LNCaP clone FGC (cell line): Measurements from ENCODE around the gene SIK3.

Experiments used
- DNase-seq: peaks from one replicate; pipeline ENCODE4 v3.0.0-alpha.2; 2011; ENCODE audit warnings: low read depth
- H3K4me3 ChIP-seq: 2 replicates; pipeline ENCODE4 v1.5.1; 2011; ENCODE audit warnings: mild to moderate bottlenecking, low read depth, low read length, control low read depth
- CTCF ChIP-seq: IDR thresholded peaks from 2 replicates; pipeline ENCODE4 v1.5.1; 2012; ENCODE audit warnings: mild to moderate bottlenecking; ENCODE audit not compliant: control insufficient read depth, insufficient read depth; ENCODE audit errors: extremely low read depth

The SIK3 gene

GRCh38 chr11:116928102-116928777 lies 170.0 kb downstream of the SIK3 start:
- no peak for TF ChIP-seq CTCF
- H3K4me3 ChIP-seq, result no peak overlapping the region
- DNase-seq, result no peak

DNA sequence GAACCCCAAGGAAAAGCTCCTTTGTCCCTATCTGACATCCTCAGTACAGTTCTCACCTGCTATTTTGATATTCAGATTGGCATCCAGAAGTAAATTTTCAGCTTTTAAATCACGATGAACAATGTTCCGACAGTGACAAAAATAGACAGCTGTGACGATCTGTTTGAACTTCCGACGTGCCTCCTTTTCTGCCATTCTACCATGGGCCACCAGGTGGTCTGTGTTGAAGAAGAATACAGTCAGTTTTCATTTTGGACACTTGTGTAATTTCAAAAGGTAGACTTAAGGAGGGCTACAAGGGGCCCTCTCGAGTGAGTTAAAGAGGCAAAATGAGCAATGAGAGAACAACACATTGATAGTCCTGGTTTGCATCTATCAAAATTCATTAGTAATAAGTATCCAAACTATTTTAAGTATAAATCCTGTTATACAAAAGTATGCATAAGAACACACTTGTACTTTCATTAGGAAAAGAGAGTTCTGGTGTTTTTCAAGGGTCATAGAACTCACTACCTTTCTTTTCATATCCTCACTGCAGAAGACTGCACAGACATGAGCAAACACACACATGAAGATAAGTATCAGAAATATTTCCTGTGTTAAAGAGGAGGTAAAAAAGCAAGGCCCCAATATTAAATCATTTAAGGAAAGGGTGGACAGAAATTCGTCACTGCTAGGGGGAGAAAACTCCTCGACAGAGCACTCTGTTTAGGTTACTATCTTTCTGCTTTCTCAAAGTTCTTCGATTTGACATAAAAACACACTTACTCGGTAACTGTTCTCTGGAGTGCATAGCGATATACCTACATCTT lies 170.9 kb downstream of the SIK3 start:
- no peak overlapping the region for H3K4me3 ChIP-seq
- DNase-seq, result no peak
- TF ChIP-seq CTCF, result no peak

DNA sequence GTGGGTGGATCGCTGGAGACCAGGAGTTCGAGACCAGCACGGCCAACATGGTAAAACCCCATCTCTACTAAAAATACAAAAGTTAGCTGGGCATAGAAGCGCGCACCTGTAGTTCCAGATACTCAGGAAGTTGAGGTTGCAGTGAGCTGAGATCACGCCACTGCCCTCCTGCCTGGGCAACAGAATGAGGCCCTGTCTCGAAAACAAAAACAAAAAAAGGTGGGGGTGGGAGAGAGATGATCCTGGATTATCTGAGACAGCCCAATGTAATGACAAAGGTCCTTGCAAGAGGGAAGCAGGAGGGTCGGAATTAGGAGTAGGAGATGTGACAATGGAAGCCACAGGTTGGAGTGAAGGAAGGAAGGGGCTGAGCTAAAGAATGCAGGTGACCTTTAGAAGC lies 173.2 kb downstream of the SIK3 start:
- no peak for TF ChIP-seq CTCF
- DNase-seq, result no peak
- no peak overlapping the region for H3K4me3 ChIP-seq

GRCh38 chr11:116918925-116919655 lies 179.1 kb downstream of the SIK3 start:
- no peak overlapping the region for H3K4me3 ChIP-seq
- TF ChIP-seq CTCF, result no peak
- no peak for DNase-seq

DNA sequence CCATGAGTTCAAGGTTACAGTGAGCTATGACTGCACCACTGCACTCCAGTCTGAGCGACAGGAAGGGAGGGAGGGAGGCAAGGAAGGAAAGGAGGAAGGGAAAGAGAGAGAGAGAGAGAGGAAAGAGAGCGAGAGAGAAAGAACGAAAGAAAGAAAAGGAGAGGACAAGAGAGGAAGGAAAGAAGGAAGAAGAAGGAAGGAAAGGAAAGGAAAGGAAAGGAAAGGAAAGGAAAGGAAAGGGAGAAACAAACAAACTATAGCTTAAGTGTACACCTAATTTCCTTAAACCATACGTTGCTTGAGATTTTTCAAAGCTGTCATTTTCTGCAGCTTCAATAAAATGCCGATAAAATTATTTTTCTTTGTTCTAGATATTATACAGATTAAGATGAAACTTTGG lies 180.6 kb downstream of the SIK3 start:
- TF ChIP-seq CTCF, result no peak
- DNase-seq, result no peak
- no peak overlapping the region for H3K4me3 ChIP-seq

GRCh38 chr11:116916886-116917285 lies 181.3 kb downstream of the SIK3 start:
- no peak for TF ChIP-seq CTCF
- no peak overlapping the region for H3K4me3 ChIP-seq
- DNase-seq, result no peak
